GM13977 (cell line): ENCODE results near the gene FAM107B.
"Not testable (repeated sequence)": the region's sequence is repeated elsewhere in the genome, so short reads cannot be mapped to it uniquely, and the experiment has no call there.

Experiments
- DNase-seq: peaks from one replicate; pipeline ENCODE4 v3.0.0; 2012; ENCODE audit warnings: low spot score
- in situ Hi-C: fragments of 300-500 bp; cut with MboI; formaldehyde crosslinking; loops from one replicate; pipeline ENCODE4 v1.12.0; 2022; ENCODE audit warnings: low sequenced_read_pairs, low pct_unique_long_range_greater_than_20kb, mixed read lengths, inconsistent platforms; ENCODE audit not compliant: unreplicated experiment
- TF ChIP-seq, protein P1 (sequence below): IDR thresholded peaks from 2 replicates; pipeline ENCODE4 v1.5.1; 2012; ENCODE audit warnings: mild to moderate bottlenecking, control low read depth; ENCODE audit not compliant: insufficient read depth; ENCODE audit errors: extremely low read depth, missing control alignments

FAM107B gene

DNA sequence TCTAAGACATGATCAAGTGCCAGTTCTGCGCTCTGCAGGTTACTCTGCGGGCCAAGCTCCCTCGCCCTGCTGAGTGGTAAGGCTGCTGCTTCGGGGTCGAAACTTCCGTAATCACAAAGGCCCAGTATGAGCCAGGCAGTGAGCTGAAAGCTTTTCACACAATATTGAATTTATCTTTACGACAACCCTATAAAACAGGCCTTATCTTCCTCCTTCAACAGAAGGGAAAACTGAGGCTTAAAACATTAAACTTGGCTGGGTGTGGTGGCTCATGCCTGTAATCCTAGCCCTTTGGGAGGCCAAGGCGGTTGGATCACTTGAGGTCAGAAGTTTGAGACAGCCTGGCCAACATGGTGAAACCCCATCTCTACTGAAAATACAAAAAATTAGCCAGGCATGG is 83.3 kb downstream of the FAM107B start:
- in situ Hi-C loops = no loop called here
- TF ChIP-seq, protein P1, sequence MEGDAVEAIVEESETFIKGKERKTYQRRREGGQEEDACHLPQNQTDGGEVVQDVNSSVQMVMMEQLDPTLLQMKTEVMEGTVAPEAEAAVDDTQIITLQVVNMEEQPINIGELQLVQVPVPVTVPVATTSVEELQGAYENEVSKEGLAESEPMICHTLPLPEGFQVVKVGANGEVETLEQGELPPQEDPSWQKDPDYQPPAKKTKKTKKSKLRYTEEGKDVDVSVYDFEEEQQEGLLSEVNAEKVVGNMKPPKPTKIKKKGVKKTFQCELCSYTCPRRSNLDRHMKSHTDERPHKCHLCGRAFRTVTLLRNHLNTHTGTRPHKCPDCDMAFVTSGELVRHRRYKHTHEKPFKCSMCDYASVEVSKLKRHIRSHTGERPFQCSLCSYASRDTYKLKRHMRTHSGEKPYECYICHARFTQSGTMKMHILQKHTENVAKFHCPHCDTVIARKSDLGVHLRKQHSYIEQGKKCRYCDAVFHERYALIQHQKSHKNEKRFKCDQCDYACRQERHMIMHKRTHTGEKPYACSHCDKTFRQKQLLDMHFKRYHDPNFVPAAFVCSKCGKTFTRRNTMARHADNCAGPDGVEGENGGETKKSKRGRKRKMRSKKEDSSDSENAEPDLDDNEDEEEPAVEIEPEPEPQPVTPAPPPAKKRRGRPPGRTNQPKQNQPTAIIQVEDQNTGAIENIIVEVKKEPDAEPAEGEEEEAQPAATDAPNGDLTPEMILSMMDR = no peak
- no peak for DNase-seq

- in situ Hi-C loops = no loop called here
- TF ChIP-seq, protein P1 = no peak
- DNase-seq = no peak
Observed at GRCh38 chr10:14688606-14689005, 86.1 kb downstream of the FAM107B start.

GRCh38 chr10:14688189-14688588 is 86.5 kb downstream of the FAM107B start:
- in situ Hi-C loops, DNase-seq: not testable (repeated sequence)

DNA sequence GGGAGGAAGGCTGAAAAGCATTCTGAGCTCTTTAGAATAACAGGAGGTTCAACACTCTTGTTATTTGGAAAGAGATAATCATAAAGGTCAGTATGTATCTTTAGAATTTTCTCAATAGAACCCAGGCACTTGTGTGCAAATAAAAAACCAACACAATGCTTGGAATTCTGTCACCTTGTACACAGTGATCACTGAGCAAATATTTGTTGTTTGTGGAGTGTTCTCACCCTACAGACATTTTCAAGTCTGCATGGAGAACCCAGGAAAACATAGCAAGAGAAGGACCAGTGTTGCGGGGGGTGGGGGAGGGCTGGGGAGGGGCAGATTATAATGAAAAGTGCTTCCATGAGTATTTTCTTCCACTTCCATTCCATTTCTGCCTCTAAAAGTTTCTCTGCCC is 87.4 kb downstream of the FAM107B start:
- DNase-seq = no peak
- in situ Hi-C loops = no loop called here
- TF ChIP-seq, protein P1 = no peak

DNA sequence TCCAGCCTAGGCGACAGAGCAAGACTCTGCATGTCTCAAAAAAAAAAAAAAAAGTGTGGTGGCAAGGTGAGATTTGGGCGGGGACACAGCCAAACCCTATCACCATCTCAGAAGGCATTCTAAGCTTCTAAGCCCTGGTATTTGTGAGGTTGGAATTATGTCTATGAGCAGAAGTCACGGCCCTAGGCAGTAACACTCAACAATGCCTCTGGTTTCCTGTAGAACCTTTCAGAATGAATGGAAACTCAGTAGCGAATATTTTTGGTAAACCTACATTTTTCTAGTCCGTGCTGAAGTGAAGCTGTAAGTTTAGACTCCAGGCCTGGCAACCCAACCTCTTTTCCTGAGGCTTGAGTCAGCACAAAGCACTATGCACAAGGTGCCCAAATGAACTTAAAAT is 88.3 kb downstream of the FAM107B start:
- in situ Hi-C loops = no loop called here
- TF ChIP-seq, protein P1 = no peak
- no peak for DNase-seq

DNA sequence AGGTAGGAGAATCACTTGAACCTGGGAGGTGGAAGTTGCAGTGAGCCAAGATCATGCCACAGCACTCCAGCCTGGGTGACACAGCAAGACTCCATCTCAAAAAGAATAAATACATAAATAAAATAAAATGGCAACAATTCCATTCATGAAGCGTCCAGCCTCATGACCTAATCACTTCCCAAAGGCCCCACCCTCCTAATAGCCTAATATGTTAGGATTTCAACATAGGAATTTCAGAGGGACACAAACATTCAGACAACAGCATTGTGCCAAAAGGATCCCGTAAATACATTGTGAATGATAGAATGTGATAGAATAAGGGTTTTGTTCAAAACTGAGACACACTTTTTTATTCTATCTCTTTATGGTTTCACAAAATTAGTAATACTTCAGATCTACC is 90.3 kb downstream of the FAM107B start:
- no peak for DNase-seq
- TF ChIP-seq, protein P1 = no peak
- in situ Hi-C loops = no loop called here

DNA sequence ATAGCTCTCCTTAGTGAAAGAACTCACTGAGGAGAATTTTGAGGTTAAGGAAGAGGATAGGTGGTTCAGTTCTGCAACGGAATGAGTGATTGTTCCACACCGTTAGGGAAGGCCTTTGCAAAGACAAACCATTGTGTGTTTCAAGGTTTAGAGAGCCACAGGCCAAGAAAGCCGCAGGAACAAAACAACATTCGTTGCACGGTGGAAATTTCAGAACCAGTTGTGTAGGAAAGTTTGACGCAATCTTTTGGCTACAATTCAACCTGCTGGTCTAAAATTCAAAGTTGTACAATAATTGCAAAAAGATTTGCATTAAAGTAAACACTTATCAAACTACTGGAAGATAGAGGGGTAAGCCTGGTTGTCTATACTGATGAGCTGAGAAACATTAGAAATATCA is 91.4 kb downstream of the FAM107B start:
- TF ChIP-seq, protein P1 = no peak
- in situ Hi-C loops = no loop called here
- DNase-seq = no peak
